SIG-M5 treated with dmso at 0.1 percent for 504 hours (cell line): ENCODE results near the gene CLIC4.

Source experiments
- DNase-seq: peaks from one replicate; lab custom pipeline; 2025; ENCODE audit not compliant: unreplicated experiment; lab: John Stamatoyannopoulos, UW

The CLIC4 gene

DNA sequence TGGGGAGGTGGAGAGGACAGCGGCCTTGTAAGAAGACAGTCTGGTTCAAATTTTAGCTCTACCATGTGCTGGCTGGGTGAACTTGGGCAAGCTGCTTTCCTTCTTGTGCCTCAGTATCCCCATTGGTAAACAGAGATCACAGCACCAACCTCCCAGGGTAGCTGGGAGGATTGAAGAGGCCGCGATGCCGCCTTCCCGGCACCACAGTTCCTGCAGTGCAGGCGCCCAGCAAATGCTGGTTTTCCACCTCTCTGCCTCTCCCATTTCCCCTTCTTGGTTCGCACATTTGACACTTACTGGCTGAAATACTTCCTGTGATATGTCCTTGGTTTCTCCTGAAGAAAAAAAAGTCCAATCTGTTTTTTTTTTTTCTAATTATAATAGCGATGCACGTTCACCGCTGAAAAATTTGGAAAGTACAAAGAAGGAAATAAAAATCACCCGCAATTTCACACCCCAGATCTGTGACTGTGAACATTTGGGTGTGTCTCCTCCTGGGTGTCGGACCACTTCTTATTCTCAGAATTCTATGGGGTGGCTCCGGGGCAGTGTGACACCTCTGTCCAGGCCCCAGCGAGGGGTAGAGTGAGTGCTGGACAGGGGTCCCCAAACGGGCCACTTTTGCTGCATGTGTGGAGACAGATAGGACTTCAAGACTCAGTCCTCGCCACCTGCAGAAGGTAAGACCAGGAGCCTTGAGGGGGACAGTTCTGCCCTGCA, 111.7 kb downstream of the CLIC4 start:
- no peak for DNase-seq

GRCh38 chr1:24857507-24858133, 112.4 kb downstream of the CLIC4 start:
- DNase-seq: peak; percentile 13

DNA sequence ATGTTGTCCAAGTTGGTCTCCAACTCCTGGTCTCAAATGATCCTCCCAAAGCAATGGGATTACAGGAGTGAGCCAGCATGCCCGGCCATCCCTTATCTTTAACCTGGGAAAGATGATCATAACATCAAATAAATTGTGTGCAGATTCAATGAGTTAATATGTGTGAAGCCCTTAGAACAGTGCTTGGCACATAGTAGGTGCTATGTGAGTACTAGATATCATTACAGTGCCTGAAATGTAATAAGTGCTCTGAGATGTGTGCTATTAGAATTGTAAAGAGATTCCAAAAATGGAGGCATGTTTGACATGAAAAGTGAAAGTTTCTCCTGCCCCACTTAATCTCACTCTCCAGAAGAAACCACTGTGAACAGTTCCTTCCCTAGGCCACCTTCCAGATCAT, 113.0 kb downstream of the CLIC4 start:
- no peak for DNase-seq

GRCh38 chr1:24859063-24860010, 114.1 kb downstream of the CLIC4 start:
- DNase-seq: no peak

GRCh38 chr1:24860841-24861240, 115.6 kb downstream of the CLIC4 start:
- DNase-seq: no peak

DNA sequence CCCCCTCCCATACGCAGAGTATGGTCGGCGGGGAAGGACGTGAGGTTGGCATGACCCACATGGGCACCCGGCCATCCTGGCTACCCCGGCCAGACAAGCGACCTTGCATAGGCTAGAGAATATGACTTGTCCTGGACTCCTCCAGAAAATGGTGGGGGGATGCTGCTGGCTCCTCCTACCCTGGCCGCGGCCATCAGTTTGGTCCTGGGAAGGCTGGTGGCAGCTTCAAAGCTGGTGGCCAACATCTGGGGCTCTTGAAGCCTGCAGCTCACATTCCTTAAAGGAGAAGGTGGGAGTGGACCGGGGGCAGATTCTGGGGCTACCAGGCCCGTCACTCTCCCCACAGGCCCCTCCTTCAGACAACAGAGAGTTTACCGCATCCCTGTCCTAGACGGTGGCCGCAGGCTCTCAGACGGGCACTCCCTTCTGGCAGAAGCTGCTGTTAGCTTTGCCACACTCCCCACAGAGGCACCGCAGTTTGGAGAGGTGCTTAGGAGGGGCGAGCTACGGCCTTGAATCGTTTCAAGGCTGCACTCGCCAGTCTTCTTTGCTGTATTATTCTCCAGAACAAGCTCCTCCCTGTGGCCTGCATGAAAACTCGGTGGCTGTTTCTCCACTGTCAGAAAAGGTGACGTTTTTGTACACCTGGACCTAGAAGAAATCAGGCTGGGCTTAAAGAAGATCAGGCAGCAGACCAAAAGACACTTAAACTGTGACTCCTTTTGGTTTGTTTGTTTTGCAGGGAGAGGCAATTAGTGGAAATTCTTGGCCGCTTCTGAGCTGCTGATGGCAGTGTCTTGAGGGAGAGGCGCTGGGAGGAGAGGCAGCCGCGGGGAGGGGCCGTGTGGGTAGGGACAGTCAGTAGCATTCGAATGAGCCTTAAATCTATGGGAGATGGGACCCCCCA, 116.8 kb downstream of the CLIC4 start:
- no peak for DNase-seq

DNA sequence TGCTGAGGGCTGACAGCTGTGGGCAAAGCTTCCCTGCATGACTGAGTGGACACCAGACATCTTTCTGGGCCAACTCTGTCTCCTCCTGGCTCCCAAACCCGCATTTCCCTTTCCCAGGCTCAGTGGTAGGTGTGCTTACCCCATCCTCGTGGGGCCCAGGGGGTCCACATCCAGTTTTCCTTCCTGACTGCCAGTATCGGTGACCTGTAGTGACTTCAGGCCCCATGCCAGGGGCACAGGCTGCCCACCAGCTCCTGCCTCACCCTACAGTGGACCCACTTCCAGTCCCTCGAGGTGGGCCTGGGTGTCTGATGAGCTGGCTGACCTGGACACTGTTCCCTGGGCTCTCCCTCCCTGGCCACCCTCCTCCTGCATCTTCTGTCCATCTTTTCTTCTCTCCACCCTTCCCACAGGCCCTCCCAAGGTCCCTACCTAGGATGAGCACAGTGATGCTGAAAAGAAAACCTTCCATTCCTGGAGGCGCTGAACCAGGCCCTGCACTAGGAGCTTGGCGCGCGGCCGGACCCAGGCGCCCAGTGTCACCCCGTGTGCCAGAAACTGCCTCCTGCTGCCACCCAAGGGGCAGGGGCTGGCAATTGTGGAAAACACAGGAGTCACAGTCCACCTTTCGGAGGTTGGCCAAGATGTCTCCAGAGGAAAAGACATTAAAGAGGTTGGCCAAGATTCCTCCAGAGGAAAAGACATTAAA, 117.7 kb downstream of the CLIC4 start:
- no peak for DNase-seq

DNA sequence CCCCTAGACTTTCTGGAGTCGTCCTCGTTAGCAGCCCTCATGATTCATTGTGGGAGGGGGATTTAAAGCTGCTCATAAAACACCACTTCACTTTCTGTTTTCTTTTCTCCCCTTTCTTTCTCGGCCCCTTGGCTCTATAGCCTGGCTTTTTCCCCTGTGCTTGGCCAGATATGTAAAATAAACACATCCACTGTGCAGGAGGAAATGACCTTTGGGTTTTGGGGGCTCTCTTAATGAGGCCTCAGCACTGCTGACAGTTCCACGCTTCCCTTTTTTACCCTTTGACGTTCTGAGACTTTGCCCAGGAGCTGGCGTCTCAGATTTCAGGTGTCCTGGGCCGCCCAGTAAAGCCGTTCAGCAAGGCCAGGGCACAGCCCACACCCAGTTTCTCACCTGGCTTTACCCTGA, 119.1 kb downstream of the CLIC4 start:
- DNase-seq: no peak

GRCh38 chr1:24865168-24865567, 119.9 kb downstream of the CLIC4 start:
- DNase-seq: no peak

DNA sequence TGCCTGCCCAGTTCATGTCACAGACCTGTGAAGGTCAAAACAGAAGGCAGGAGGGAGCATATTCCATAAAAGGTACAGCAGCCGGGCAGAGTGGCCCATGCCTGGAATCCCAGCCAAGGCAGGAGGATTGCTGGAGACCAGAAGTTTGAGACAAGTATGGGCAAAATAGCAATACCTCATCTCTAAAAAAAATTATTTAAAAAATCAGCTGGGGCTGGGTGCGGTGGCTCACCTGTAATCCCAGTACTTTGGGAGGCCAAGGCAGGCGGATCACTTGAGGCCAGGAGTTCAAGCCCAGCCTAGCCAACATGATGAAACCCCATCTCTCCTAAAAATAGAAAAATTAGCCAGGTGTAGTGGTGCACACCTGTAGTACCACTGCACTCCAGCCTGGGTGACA, 120.3 kb downstream of the CLIC4 start:
- DNase-seq: no peak

DNA sequence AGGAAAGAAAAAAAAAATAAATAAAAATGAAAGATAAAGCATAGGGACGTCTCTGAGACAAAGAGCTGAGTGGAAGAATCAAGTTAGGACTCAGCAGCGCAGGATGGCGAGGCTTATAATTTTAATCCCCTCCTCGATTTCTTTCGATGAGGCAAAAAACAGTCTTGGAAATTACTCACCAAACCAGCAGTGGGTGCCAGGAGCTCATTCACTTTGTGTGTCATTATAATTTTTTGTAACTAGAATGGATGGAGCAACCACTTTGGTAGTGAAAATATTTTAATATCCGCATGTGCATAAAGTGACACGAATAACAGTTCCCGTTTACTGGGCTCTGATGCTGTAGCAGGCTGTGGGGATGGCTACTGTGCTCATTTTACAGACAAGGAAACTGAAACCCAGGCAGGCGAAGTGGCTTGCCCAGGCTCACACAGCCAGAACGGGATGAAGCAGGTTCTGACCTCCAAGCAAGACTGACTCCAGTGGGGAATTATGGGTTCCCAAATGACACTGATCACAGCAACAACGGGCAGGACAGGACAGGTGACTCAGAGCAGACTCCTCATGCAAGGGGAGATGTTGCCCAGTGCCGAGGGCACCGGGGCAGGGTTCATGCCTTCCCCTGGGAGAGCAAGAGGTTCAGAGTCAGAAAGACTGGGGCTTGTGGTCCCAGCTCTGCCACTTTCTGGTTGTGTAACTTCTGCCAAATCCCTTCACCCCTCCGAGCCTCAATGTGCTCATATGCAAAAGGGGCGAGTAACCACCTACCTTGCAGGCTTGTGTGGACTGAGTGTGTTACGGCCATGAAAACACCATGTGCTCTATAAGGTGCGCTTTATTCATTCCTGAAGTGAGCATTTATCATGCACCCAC, 121.2 kb downstream of the CLIC4 start:
- DNase-seq: no peak

DNA sequence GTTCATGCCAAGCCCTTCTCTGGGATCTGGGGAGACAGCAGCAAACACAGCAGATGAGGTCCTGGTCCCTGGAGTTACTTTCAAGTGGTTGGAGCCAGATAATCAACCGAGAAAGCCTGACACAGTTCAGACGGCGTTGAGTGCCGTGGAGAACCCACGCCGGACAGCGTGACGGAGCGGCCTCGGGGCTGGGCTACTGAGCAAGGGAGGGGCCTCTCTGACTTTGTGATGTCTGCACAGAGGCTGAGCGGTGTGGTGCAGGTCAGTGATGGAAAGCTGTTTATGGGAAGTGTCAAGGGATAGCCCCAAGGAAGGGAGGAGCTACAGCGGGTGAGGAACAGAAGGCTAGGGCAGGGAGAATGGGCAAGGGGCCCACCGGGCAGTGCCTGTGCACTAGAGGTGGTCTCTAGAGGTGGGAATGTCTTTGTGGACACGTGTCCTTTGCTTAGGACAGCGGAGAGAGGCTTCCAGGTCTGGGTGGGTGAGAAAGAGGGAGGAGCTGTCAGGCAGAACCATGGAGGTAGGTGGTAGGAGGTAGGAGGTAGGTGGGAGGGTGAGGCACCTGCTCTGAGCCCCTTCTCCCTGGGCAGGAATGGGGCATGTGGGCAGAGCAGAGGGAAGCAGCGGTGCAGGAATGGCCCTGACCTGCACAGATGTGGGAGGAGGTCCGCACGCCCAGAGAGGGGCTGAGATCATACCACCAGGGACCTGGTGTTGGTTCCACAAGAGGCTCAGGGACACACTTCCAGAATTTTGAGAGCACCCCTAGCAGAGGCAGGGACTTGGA, 122.0 kb downstream of the CLIC4 start:
- DNase-seq: no peak

DNA sequence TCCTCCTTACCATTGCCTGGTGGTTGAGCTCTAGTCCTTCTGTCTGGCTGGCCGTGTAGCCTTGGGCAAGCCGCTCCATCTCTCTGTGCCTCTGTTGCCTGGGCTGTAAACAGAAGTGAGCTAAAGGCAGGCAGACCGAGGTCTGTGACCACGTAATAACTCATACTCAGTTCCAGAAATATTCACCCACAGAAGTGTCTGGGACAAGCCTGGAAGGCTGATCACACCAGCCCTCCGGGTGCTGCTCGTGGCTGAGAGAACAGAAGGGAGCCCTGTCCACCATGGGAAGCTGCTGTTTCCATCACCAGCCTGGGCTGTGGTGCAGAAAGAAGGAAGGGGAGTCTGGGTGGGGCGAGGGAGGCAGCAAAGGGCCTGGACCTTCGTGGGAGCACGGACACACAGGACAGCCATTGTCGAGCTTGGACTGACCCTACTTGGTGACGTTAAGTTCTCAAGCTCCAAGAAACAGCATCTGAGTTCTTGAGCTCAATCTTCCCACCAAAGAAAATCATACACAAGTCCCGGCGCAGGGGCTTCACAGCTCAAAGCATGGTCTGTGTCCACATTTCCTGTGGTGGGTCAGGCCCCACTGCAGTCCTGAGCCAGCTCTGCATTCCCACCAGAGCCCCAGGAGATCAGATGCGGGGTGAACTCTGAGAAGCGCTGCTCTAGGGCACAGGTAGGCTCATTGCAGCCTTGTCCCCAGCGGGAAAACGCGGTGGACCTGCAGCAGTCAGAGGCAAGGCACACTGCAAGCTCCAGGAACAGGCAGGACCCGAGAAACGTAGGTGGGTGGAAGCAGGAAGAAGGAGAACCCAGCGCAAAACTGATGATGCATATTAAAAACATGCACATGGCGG, 123.0 kb downstream of the CLIC4 start:
- no peak for DNase-seq

GRCh38 chr1:24870551-24871195, 125.4 kb downstream of the CLIC4 start:
- no peak for DNase-seq

- no peak for DNase-seq
These were observed 126.2 kb downstream of the CLIC4 start for GRCh38 chr1:24871306-24871901.

- DNase-seq: peak; percentile 50
These were observed 127.0 kb downstream of the CLIC4 start for GRCh38 chr1:24872061-24872850.
